Dermis microvascular lymphatic vessel endothelial cell (primary cell): ENCODE data around the gene LITAF. TPM values are rescaled to one million over a fixed set of nuclear protein-coding genes. Genes with fewer than 3 reads are reported as not detected.
"Not testable (repeated sequence)": the region's sequence is repeated elsewhere in the genome, so short reads cannot be mapped to it uniquely, and the experiment has no call there.

Experiments used
- DNase-seq, 2 donors: peaks; one replicate each; pipeline versions ENCODE4 v3.0.0 to v3.0.0-alpha.2; 2010; ENCODE audit warnings: low read depth in 2 of 2
- total RNA-seq: library from RNA; depleted of rRNA; stranded (reverse); fragments of >200 nt; gene quantifications from 2 replicates; pipeline ENCODE4 v1.2.1, GENCODE V29; 2014

The LITAF gene
- total RNA-seq, 1 donor from 2014 or later, result 0.90 TPM

DNA sequence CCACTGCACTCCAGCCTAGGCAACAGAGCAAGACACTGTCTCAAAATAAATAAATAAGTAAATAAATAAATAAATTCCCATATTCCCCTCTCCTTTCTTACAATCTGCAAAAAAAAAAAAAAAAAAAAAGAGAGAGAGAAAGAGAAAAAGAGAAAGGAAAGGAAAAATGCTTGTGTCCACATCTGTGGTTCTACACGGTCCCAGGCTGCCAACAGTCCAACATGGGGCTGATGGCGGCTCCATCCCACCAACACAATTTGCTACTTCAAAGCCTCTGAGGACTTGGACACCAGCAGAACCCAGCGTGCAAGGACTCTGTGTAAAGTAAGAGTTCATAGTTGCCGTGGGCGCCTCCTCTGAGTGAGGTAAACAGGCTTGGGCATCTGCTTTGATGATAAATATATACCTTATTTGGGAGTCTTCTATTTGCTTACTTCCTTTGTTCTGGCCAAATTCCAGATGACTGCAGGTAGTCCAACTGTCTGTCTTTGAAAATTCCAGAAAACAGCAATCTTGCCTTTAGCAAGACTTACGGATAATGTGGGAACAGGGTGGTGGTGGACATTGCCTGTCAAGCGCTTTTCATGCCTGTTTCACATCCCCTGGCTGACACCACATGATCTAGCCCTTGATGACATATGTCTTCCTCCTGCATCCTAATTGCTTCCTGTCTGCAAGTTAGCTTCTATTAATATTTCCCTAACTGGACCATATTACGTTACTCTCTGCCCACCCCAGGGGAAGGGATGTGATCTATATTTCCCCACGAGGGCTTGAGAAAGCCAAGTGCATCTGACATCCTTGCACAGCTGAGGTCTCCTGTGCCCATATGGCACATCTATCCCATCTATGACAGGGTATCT, 10.1 kb downstream of the LITAF start:
- peak; percentile 4 to 20 for DNase-seq

DNA sequence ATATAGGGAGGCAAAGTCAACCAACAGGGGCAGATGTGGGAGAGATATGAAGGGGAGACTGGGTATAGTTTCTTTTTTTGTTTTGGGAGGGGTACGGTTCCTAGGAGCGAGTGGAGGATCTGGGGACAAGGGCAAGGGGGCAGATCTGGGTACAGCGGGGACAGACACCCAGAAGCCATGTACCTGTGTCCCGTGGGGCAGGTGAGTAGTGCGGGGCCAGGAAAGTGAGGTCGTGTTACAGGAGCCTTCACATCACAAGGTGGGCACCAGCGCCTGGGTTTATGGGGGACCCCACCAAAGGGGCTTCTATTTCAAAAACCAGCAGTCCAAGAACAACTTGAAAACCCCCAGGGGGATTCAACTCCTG, 11.5 kb downstream of the LITAF start:
- no peak for DNase-seq

DNA sequence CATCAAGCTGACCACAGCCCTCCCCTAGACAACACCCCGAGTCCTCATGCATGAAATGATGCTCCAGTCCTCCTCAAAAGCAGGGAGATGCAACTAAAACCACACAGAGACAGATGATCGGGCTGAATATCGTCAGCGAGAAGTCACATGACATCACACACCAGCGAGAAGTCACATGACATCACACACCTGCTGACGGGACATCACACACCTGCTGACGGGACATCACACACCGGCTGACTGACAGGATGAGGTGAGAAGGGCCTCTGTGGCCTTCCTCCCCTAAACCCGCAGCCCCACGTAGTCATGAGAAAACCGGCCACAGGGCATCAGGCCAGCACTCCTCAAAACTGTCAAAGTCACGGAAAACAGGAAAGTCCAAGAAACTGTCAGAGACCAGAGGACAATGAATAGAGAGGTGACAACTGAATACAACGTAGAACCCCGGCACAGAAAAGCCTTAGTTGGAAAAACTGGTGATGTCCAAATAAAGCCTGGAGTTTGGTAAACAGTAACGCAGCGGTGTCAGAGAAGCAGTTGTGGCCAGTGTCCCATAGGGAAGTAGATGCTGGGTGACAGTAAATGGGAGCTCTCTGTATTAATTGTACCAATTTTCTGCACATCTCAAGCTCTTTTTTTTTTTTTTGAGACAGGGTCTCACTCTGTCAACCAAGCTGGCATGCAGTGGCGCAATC, 14.3 kb downstream of the LITAF start:
- no peak for DNase-seq

DNA sequence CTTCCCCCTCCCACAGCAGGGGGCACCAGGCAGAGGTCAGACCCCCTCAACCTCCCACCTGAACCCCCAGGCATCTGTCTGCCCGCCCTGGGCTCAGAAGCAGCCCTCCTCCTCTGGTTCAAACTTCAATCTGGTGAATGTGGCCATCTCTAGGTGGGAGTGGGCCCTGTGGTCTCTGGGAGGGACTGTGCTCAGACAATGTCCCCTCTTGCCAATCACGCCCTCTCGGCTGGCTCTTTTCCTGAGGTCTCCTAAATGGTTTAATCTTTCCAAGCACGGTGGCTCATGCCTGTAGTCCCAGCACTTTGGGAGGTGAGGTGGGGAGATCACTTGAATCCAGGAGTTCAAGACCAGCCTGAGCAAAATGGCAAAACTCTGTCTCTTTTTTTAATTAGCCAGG, 15.2 kb downstream of the LITAF start:
- no peak for DNase-seq

DNA sequence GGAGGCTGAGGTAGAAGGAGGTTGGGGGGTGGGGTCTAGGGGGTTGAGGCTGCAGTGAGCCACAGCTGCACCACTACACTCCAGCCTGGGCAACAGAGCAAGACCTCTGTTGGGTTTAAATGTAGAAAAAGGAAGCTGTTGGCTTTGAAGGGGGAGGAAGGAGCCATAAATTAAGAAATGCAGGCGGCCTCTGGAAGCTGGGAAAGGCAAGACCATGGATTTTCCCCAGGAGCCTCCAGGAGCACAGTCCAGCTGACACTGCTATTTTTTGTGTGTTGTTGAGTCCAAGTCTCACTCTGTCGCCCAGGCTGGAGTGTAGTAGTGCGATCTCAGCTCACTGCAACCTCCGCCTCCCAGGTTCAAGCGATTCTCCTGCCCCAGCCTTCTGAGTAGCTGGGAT, 15.9 kb downstream of the LITAF start:
- DNase-seq, result no peak

DNA sequence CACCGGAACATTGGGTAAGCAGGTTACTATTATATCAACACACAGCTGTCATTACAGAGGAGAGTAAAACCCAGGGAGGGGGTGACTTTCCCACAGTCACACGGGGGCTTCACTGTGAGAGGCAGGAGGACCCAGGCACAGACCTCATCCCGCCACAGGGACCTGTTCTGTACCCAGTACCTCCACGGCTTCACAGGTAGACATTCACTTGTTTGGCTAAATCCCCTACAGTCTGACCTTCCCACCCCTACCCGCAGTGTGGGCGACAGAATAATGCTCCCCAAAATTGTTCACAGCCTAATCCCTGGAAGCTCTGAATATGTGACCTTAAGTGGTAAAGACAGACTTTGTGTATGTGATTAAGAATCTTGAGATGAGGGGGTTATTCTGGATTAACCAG, 16.5 kb downstream of the LITAF start:
- no peak for DNase-seq

DNA sequence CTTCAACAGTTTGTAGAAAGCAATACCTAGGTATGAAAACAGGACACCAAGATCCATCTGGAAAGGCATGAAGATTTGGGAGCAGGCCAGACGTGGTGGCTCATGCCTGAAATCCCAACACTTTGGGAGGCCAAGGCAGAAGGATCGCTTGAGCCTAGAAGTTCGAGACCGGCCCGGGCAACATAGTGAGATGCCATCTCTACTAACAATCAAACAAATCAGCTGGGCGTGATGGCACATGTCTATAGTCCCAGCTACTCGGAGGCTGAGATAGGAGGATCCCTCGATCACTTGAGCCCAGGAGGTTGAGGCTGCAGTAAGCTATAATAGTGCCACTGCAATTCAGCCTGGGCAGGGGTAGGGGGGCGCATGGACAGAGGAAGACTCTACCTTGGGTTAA, 20.3 kb downstream of the LITAF start:
- DNase-seq, result no peak

DNA sequence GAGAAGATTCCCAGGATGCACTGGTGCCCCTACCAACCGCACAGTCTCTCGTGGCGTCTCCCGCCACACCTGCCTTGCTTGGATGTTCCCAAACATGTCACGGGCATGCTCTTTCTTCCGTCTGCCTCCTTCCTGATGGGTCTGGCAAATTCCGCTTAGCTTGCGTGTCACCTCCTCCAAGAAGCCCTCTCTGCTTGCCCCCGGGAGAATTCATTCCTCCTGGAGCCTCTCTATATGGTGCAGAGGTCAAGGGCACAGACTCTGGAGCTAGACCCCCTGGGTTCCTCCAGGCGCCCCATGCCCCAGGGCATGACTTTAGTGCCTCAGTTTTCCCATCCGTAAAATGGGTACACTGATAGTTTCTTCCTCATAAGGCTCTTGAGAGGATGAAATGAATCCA, 21.1 kb downstream of the LITAF start:
- DNase-seq, result no peak

DNA sequence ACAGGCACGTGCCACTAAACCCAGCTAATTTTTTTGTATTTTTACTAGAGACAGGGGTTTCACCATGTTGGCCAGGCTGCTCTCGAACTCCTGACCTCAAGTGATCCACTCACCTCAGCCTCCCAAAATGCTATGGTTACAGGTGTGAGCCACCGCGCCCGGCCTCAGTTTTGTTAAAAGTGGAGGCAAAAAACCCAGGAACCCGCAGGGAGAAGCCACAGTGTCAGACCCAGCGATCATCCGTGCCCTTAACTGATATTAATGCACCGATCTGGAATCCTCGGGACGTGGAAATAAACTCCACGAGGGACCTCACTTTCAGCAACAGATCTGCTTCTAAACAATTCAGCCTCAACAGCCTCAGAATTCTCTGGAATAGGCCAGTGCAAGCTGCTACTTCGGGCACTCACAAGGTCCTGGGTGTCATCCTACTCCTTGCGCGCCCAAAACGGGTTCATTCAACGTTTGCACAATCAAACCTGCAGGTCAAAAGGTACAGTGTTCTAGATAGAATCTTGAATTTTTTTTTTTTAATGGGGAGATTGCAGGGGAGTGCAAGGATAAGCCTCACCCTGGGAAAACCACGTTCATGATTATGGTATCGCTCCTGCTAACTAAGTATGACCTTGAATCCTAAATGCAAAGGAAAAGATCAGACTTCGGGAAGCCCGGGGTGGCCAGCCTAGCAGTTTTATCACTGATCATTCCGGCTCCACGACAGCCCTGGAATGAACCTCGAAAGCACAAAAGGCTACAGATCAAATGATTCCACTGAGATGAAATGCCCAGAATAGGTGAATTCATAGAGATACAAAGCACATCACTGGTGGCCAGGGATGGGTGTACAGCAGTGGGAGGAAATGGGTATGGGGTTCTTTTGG, 22.4 kb downstream of the LITAF start:
- no peak for DNase-seq

DNA sequence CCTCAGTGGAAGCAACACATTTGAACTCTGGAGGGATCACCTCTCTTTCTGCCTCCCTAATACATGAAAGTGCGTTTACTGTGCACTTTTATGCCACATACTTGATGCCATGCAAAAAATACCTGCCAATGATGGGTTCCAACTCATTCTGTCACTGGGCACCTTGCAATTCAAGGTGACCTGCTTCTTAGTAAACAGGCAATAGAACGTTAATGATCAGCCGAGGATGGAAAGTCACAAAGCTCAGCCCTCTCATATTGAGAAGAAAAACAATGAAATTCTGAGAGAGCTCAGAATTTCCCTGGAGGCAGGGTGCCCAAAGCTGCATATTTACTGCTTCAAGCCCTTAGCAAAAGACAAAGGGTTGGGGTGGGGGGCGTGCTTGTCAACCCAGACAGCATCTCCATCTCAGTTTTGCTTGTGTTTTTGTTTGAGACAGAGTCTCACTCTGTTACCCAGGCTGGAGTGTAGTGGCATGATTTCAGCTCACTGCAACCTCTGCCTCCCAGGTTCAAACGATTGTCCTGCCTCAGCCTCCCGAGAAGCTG, 23.2 kb downstream of the LITAF start:
- no peak for DNase-seq

DNA sequence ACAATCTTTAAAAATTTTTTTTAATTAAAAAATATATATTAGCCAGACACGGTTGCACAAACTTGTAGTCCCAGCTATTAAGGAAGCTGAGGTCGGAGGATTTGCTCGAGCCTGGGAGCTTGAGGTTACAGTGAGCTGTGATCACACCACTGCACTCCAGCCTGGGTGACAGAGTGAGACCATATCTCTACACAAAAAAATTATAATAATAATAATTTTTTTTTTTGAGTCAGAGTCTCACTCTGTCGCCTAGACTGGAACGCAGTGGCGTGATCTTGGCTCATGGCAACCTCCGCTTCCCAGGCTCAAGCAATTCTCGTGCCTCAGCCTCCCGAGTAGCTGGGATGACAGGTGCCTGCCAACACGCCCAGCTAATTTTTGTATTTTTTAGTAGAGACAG, 23.8 kb downstream of the LITAF start:
- no peak for DNase-seq

DNA sequence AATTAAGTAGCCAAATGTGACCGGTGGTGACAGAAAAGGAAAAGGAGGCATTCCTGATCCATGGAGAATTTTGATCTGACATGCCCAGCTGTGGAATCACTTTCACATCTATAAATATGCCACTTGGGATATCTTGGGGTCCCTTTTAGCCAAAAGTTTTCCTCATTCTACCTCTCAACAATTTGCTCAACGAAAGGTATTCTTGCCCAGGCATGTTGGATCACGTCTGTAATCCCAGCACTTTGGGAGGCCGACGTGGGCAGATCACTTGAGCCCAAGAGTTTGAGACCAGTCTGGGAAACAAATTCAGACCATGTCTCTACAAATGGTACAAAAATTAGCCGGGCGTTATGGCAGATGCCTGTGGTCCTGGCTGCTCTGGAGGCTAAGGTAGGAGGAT, 24.3 kb downstream of the LITAF start:
- no peak for DNase-seq

DNA sequence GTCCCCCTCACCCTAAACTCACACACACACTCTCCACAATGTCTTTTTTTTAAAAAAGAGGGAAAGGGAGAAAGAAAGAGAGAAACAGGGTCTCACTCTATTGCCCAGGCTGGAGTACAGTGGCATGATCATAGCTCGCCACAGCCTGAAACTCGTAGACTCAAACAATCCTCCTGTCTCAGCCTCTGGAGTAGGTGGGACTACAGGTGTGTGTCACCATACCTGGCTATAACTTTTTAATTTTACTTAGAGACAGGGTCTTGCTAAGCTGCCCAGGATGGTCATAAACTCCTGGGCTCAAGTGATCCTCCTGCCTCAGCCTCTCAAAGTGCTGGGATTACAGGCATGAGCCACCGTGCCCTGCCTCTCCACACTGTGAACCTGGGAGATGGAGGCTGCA, 24.9 kb downstream of the LITAF start:
- DNase-seq, result no peak

DNA sequence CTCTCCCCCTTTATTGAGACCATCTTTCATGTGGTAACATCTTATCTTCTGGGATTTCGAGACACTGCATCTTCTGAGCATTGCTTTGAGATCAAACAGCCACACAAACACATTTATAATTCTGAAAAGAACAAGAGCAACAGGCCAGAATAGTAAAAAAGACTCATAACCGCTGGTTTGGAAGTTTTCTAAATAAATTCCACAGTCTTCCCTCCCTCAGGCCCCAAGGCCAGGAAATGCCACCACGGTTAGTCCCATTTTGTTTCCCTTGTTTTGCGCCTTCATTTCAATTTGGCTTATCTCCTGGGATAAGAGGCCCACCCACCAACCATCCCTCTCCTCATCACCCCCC, 25.3 kb downstream of the LITAF start:
- DNase-seq, result no peak

DNA sequence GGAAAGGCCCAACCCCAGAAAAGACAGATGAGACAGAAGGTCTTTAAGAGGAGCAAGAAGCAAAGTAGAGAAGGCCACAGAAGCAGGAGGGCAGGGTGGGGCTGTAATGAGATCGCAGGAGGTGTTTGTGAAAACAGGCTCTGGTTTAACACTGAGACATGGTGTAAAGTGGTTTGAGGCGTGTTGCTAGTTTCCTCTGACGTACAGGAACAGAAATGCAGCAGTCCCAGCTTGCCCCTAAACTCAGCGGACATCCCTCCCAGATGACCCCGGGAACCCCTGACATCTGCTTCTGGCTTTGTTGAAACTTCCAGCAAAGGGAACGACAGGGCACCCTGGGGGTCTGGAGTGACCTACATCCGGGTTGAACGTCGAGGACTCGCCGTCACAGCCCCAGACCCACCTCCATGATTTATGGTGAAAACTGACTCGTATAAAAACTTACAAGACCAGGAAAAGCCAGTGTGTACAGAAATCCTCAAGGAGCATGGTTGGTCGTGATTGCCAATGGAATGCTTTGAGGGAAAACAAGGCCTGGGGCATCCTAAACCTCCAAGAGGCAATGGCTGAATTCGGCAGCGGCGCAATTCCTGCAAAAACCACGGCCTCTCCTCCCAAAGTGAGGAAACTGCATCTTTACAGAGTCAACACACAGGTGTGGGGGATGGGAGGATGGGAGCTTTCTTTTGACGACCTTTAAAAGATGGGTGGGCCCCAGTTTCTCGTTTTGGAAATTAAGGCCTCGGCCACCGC, 25.8 kb downstream of the LITAF start:
- DNase-seq, result no peak

DNA sequence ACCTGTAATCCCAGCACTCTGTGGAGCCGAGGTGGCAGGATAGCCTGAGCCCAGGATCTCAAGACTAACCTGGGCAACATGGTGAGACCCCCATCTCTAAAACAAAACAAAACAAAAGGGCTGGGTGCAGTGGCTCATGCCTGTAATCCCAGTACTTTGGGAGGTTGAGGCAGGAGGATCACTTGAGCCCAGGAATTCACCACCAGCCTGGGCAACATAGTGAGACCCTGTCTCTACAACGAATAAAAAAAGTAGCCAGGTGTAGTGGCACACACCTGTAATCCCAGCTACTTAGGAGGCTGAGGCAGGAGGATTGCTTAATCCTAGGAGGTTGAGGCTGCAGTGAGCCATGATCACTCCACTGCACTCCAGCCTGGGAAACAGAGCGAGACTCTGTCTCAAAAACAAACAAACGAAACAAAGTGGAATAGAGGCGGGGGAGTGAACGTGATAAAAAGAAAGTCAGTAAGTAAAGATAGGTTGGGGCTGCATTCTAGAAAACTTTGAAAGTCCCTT, 28.4 kb downstream of the LITAF start:
- not testable (repeated sequence) for DNase-seq

DNA sequence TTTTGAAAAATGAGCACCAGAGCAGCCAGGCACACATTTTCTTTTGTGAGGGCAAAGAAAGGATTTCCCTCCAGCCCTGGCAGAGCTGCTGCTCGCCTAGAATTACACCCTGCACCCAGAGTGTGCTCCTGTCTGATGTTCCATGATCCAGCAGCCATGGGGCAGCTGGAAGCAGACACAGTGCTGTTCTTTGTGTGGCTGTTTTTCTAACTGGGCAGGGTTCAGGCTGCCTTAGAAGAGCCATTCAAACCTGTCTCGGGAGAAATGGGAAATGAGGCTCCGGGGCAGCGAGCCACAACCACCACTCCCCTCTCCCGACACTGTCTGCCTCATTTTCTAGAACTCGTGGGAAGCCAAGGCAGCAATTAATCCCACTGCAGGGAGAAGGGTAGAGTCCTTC, 28.9 kb downstream of the LITAF start:
- no peak for DNase-seq

DNA sequence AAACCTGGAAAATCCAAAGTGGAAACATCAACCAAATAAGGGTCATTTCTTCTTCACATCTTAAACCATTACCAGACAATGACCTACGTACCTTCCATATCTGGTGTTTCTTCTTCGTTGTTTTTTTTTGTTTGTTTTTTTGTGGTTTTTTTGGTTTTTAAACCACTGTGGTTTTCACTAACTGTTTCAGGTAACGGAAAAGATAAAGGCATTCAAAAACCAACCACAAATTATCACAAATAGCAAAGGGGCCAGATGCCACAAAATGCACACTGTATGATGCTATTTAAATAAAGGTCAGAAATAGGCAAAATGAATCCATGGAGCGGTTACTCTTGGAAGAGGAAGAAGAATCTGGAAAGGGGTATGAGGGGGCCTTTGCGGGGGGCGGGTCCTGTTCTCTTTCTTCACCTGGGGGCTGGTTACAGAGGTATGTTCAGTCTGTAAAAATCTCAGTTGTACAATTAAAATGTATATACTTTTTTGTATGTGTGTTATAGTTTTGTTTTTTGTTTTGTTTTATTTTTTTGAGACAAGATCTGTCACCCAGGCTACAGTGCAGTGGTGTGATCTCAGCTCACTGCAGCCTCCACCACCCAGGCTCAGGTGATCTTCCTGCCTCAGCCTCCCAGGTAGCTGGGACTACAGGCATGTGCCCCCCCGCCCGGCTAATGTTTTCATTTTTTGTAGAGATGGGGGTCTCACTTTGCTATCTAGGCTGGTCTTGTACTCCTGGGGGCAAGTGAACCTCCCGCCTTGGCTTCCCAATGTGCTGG, 29.6 kb downstream of the LITAF start:
- no peak for DNase-seq

DNA sequence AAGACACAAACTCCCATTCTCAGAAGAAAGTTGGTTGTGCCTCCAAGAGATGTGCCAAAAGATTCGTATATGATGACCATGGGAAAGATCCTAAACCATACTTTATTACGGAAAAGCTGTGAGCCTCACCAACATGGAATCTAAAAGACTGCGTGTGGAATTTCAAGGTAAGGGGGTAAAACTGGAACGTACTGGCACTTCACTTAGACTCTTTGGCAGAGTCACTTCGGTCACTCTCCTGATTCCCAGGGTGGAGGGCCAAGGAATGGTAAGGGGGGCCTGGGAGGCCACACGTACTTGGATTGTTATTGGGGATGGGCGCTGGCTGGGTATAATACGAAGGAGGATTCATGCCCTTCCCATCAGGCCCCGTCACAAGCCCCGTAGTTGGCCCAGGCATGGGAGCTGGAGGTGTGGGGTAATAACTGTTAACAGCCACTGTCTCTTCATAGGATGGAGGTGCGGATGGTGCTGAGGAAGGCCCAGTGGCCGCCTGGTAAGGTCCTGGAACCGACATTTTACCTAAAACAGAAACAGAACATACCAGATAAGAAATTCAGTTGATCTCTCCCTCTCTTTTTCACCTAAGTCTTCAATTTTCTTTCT, 30.4 kb downstream of the LITAF start:
- no peak for DNase-seq

DNA sequence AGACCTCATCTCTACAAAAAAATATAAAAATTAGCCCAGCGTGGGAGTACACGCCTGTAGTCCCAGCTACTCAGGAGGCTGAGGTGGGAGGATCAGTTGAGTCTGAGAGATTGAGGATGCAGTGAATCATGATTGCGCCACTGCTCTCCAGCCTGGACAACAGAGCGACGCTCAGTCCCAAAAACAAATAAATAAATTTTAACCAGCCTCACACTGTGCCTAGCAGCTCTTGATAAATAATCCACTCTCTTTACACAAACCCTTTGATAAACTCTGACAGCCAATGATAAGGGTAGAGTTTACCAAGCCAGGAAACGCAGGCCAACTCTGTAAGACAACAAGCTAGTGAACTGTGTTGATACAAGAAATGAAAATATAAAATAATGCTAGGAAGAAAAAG, 32.7 kb downstream of the LITAF start:
- no peak for DNase-seq
